ENCODE data around the gene B3GLCT. TPM values are rescaled to one million over a fixed set of nuclear protein-coding genes. Genes with fewer than 3 reads are reported as not detected.

Gene B3GLCT
- total RNA-seq, 1 experiment from 2014 or later = 3.2 TPM

GRCh38 chr13:31201341-31202031 lies 1.7 kb downstream of the B3GLCT start:
- no peaks in the 10 kb centered on the region for H4K20me1 ChIP-seq (ENCODE audit: low read length)
- H3K27ac ChIP-seq (ENCODE audit: low read length) = no peak overlapping the region
- no peaks in the 10 kb centered on the region for H3K36me3 ChIP-seq (ENCODE audit: low read depth, low read length)
- peak overlapping the region; percentile 80 for H2AFZ ChIP-seq (ENCODE audit: low read length)
- TF ChIP-seq CTCF (conservative IDR thresholded peaks at IDR 0.05; ENCODE audit: low read depth, low read length) (no peak), EZH2phosphoT487 (IDR thresholded peaks at IDR 0.05; ENCODE audit: borderline replicate concordance, low read length) (no peak), EZH2 (IDR thresholded peaks at IDR 0.05; ENCODE audit: low read length, unreplicated experiment) (no peak)
- no TSS peak for BruUV-seq (replicated peaks)
- no peak for ATAC-seq
- H3K9ac ChIP-seq (ENCODE audit: low read length) = peak overlapping the region; percentile 59
- peak overlapping the region; percentile 99 for H3K4me2 ChIP-seq (ENCODE audit: low read length)
- ChIA-PET POLR2A (ENCODE audit: unreplicated experiment) (no interaction called here), CTCF (no interaction called here)
- H3K4me1 ChIP-seq (ENCODE audit: insufficient read depth, low read length) = peaks cover 25% of the 10 kb centered on the region
- intact Hi-C loops (cut with micrococcal nuclease) = loop anchor here (5.0 kb wide), 1 partner anchor 39 kb away; the partner anchor contains the start of gene HSPH1
- peak overlapping the region; percentile 78 for H3K4me3 ChIP-seq (ENCODE audit: low read length)
- H3F3A ChIP-seq (ENCODE audit: low read length, unreplicated experiment) = no peaks in the 10 kb centered on the region
- DNase-seq = peak; percentile 50
- H3K27me3 ChIP-seq (ENCODE audit: low read length) = no peaks in the 10 kb centered on the region
- H3K9me3 ChIP-seq (ENCODE audit: low read length) = no peaks in the 10 kb centered on the region
- no peaks in the 10 kb centered on the region for H3K9me2 ChIP-seq (replicated peaks; ENCODE audit: low read length)
- H3K79me2 ChIP-seq (ENCODE audit: low read length) = peaks cover 10% of the 10 kb centered on the region

- TF ChIP-seq CTCF (conservative IDR thresholded peaks at IDR 0.05; ENCODE audit: low read depth, low read length) (no peak), EZH2 (IDR thresholded peaks at IDR 0.05; ENCODE audit: low read length, unreplicated experiment) (no peak), EZH2phosphoT487 (IDR thresholded peaks at IDR 0.05; ENCODE audit: borderline replicate concordance, low read length) (no peak)
- Histone ChIP-seq H4K20me1 (ENCODE audit: low read length) (no peaks in the 10 kb centered on the region), H3K9ac (ENCODE audit: low read length) (no peak overlapping the region), H3K9me2 (replicated peaks; ENCODE audit: low read length) (no peaks in the 10 kb centered on the region), H2AFZ (ENCODE audit: low read length) (no peak overlapping the region), H3F3A (ENCODE audit: low read length, unreplicated experiment) (no peaks in the 10 kb centered on the region), H3K4me1 (ENCODE audit: insufficient read depth, low read length) (peaks cover 25% of the 10 kb centered on the region), H3K4me2 (ENCODE audit: low read length) (no peak overlapping the region), H3K9me3 (ENCODE audit: low read length) (no peaks in the 10 kb centered on the region), H3K4me3 (ENCODE audit: low read length) (no peak overlapping the region), H3K27me3 (ENCODE audit: low read length) (no peaks in the 10 kb centered on the region), H3K27ac (ENCODE audit: low read length) (no peak overlapping the region), H3K79me2 (ENCODE audit: low read length) (peaks cover 10% of the 10 kb centered on the region), H3K36me3 (ENCODE audit: low read depth, low read length) (no peaks in the 10 kb centered on the region)
- intact Hi-C loops (cut with micrococcal nuclease) = loop anchor here (5.0 kb wide), 1 partner anchor 42 kb away; the partner anchor contains the start of gene HSPH1
- ChIA-PET POLR2A (ENCODE audit: unreplicated experiment) (no interaction called here), CTCF (no interaction called here)
- no TSS peak for BruUV-seq (replicated peaks)
- ATAC-seq (peak; percentile 25; the same call in 1 of the 2 replicates), DNase-seq (peak; percentile 68)
These were observed 4.8 kb downstream of the B3GLCT start for GRCh38 chr13:31204592-31204991.

Data from PC-3 (cell line).